ENCODE measurements around the gene HMBS. TPM values are rescaled to one million over a fixed set of nuclear protein-coding genes. Genes with fewer than 3 reads are reported as not detected.

Gene HMBS
- total RNA-seq, 1 experiment from 2014 or later: 94.9 TPM

DNA sequence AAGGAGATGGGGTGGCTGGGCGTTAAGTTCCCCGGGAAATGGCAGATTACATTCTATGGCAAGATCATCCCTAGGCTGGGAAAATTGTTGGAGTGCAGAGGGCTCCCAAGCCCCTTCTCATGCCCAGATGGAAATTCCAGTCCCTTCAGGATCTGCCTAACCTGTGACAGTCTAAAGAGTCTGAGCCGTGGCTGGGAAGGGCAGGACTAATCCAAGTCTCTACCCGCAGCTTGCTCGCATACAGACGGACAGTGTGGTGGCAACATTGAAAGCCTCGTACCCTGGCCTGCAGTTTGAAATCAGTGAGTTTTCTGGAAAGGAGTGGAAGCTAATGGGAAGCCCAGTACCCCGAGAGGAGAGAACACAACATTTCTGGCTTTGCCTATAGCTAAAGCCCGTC is 3.7 kb downstream of the HMBS start:
- Histone ChIP-seq H3K4me1 (peaks cover 20% of the 10 kb centered on the region), H3K36me3 (ENCODE audit: control insufficient read depth, insufficient read depth, low read length) (peaks cover 7% of the 10 kb centered on the region), H3K9me3 (no peaks in the 10 kb centered on the region), H3K27me3 (replicated peaks; ENCODE audit: control insufficient read depth, insufficient read depth, low read length) (no peaks in the 10 kb centered on the region), H3K4me3 (ENCODE audit: low read depth, low read length) (no peak overlapping the region)
- Mint-ChIP-seq H3K9me3 (ENCODE audit: unreplicated experiment) (no peaks in the 10 kb centered on the region), H3K27ac (ENCODE audit: unreplicated experiment) (no peak overlapping the region), H3K36me3 (ENCODE audit: insufficient read depth, unreplicated experiment) (peaks cover 51% of the 10 kb centered on the region), H3K4me1 (ENCODE audit: low read depth, unreplicated experiment) (peaks cover 7% of the 10 kb centered on the region), H3K4me3 (ENCODE audit: unreplicated experiment) (no peak overlapping the region), H3K27me3 (ENCODE audit: insufficient read depth, unreplicated experiment) (no peaks in the 10 kb centered on the region)
- no peak for DNase-seq
- CTCF ChIA-PET: interaction anchor here (1.0 kb wide), 1 partner anchor 21 kb away, joined by 3 read pairs; no protein-coding TSS in a partner anchor
- BruUV-seq (replicated peaks): no TSS peak
- intact Hi-C loops (cut with micrococcal nuclease; ENCODE audit: unreplicated experiment): no loop called here
- POLR2A ChIA-PET: interaction anchor here (0.8 to 1.3 kb wide), 2 partner anchors 21 to 33 kb away, joined by 3 to 6 read pairs; partner anchors contain the start of genes HINFP and VPS11
- TF ChIP-seq, protein P1, sequence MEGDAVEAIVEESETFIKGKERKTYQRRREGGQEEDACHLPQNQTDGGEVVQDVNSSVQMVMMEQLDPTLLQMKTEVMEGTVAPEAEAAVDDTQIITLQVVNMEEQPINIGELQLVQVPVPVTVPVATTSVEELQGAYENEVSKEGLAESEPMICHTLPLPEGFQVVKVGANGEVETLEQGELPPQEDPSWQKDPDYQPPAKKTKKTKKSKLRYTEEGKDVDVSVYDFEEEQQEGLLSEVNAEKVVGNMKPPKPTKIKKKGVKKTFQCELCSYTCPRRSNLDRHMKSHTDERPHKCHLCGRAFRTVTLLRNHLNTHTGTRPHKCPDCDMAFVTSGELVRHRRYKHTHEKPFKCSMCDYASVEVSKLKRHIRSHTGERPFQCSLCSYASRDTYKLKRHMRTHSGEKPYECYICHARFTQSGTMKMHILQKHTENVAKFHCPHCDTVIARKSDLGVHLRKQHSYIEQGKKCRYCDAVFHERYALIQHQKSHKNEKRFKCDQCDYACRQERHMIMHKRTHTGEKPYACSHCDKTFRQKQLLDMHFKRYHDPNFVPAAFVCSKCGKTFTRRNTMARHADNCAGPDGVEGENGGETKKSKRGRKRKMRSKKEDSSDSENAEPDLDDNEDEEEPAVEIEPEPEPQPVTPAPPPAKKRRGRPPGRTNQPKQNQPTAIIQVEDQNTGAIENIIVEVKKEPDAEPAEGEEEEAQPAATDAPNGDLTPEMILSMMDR (IDR thresholded peaks at IDR 0.05; ENCODE audit: insufficient read depth in 1 of 2, low read depth in 1 of 2, low read length in 1 of 2, severe bottlenecking in 1 of 2, unreplicated experiment in 1 of 2): no peak

DNA sequence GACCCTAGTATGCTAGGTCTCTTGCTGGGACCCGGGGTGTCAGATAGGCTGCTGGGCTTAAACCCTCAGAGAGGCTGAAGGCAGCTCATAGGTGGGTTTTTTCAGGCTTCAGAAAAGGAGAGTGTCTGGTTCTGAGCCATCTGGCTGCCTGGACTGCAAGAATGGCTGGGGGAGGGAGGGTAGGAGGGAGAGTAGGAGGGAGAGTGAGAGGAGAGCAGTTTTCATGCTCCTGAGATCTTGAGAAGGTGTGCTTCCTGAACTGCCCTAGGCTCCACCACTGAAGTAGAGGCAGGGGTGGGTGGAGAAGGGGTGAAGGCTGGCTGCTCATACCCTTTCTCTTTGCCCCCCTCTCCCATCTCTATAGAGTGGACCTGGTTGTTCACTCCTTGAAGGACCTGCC is 4.6 kb downstream of the HMBS start:
- Histone ChIP-seq H3K4me1 (peaks cover 18% of the 10 kb centered on the region), H3K9me3 (no peaks in the 10 kb centered on the region), H3K27me3 (replicated peaks; ENCODE audit: control insufficient read depth, insufficient read depth, low read length) (no peaks in the 10 kb centered on the region), H3K36me3 (ENCODE audit: control insufficient read depth, insufficient read depth, low read length) (peaks cover 7% of the 10 kb centered on the region), H3K4me3 (ENCODE audit: low read depth, low read length) (no peak overlapping the region)
- H3K9me3 Mint-ChIP-seq (ENCODE audit: unreplicated experiment): no peaks in the 10 kb centered on the region
- BruUV-seq (replicated peaks): no TSS peak
- peaks cover 56% of the 10 kb centered on the region for H3K36me3 Mint-ChIP-seq (ENCODE audit: insufficient read depth, unreplicated experiment)
- intact Hi-C loops (cut with micrococcal nuclease; ENCODE audit: unreplicated experiment): no loop called here
- H3K4me3 Mint-ChIP-seq (ENCODE audit: unreplicated experiment): no peak overlapping the region
- TF ChIP-seq, protein P1 (IDR thresholded peaks at IDR 0.05; ENCODE audit: insufficient read depth in 1 of 2, low read depth in 1 of 2, low read length in 1 of 2, severe bottlenecking in 1 of 2, unreplicated experiment in 1 of 2): no peak
- CTCF ChIA-PET: interaction anchor here (1.0 kb wide), 1 partner anchor 22 kb away, joined by 3 read pairs; no protein-coding TSS in a partner anchor
- H3K27ac Mint-ChIP-seq (ENCODE audit: unreplicated experiment): no peak overlapping the region
- H3K27me3 Mint-ChIP-seq (ENCODE audit: insufficient read depth, unreplicated experiment): no peaks in the 10 kb centered on the region
- POLR2A ChIA-PET: interaction anchor here (0.8 to 1.4 kb wide), 3 partner anchors 13 to 32 kb away, joined by 3 to 6 read pairs (median 5); partner anchors contain the start of genes HINFP and VPS11
- H3K4me1 Mint-ChIP-seq (ENCODE audit: low read depth, unreplicated experiment): peaks cover 7% of the 10 kb centered on the region
- DNase-seq: no peak

DNA sequence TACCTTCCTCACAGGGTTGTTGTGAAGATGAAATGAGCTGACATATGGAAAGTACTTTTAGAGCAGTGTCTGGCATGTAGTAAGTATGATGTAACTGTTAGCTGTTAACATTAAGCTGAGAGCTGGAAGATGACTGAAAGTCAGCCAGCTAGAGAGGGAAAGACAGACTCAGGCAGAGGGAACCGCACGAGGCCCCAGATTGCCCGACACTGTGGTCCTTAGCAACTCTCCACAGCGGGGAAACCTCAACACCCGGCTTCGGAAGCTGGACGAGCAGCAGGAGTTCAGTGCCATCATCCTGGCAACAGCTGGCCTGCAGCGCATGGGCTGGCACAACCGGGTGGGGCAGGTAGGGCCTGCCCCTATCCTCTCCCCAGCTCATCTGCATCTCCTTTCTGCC is 6.5 kb downstream of the HMBS start:
- H3K4me1 ChIP-seq: peaks cover 15% of the 10 kb centered on the region
- no TSS peak for BruUV-seq (replicated peaks)
- Mint-ChIP-seq H3K4me3 (ENCODE audit: unreplicated experiment) (no peak overlapping the region), H3K27ac (ENCODE audit: unreplicated experiment) (no peak overlapping the region), H3K27me3 (ENCODE audit: insufficient read depth, unreplicated experiment) (no peaks in the 10 kb centered on the region), H3K4me1 (ENCODE audit: low read depth, unreplicated experiment) (peaks cover 13% of the 10 kb centered on the region), H3K36me3 (ENCODE audit: insufficient read depth, unreplicated experiment) (peaks cover 60% of the 10 kb centered on the region), H3K9me3 (ENCODE audit: unreplicated experiment) (no peaks in the 10 kb centered on the region)
- peaks cover 7% of the 10 kb centered on the region for H3K36me3 ChIP-seq (ENCODE audit: control insufficient read depth, insufficient read depth, low read length)
- DNase-seq: no peak
- TF ChIP-seq, protein P1 (IDR thresholded peaks at IDR 0.05; ENCODE audit: insufficient read depth in 1 of 2, low read depth in 1 of 2, low read length in 1 of 2, severe bottlenecking in 1 of 2, unreplicated experiment in 1 of 2): no peak
- no peaks in the 10 kb centered on the region for H3K27me3 ChIP-seq (replicated peaks; ENCODE audit: control insufficient read depth, insufficient read depth, low read length)
- intact Hi-C loops (cut with micrococcal nuclease; ENCODE audit: unreplicated experiment): no loop called here
- ChIA-PET CTCF (interaction anchor here (0.5 to 1.0 kb wide), 3 partner anchors 24 to 41 kb away, joined by 3 to 4 read pairs (median 3); partner anchors contain the start of gene VPS11), POLR2A (interaction anchor here (0.6 to 2.2 kb wide), 5 partner anchors 16 to 47 kb away, joined by 3 to 12 read pairs (median 3); partner anchors contain the start of genes C2CD2L, HINFP and VPS11)
- no peak overlapping the region for H3K4me3 ChIP-seq (ENCODE audit: low read depth, low read length)
- H3K9me3 ChIP-seq: no peaks in the 10 kb centered on the region
